Mammary epithelial cell (primary cell): ENCODE measurements around the gene LSR.

ENCODE experiments used
- EZH2 ChIP-seq: IDR thresholded peaks from 2 replicates; pipeline ENCODE4 v1.6.1; 2012; ENCODE audit warnings: low read length, inconsistent platforms, borderline replicate concordance
- TF ChIP-seq, protein P1 (sequence below), 2 donors: IDR thresholded peaks in 1 of 2; conservative IDR thresholded peaks in 1 of 2; 2 replicates each; pipeline ENCODE4 v1.5.1; 2011 to 2012; ENCODE audit warnings: inconsistent platforms in 2 of 2, low read length in 2 of 2, mild to moderate bottlenecking in 2 of 2, control low read depth in 1 of 2, low read depth in 1 of 2; ENCODE audit not compliant: insufficient read depth in 1 of 2; ENCODE audit errors: extremely low read depth in 1 of 2

DNA sequence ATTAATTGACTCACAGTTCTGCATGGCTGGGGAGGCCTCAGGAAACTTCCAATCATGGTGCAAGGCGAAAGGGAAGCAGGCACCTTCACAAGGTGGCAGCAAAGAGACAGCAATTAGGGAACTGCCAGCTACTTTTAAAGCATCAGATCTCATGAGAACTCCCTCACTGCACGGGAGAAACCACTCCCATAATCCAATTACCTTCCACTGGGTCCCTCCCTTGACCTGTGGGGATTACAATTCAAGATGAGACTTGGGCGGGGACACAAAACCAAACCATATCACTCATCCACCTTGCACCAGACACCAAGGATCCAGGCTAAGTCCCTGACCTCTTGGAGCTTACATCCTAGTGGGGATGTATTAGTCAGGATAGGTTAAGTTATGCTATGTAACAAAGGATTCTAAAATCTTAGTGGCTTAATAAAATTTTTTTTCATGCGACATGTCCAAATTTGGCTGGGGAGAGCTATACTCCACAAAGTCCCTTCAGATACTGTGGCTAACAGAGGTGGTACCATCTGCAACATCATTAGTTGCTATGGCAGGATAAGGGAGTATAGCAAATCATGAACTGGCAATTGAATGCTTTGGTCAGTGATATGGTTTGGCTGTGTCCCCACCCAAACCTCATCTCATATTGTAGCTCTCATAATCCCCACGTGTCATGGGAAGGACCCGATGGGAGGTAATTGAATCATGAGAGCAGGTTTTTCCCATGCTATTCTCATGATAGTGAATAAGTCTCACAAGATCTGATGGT, 12.0 kb upstream of the LSR start:
- TF ChIP-seq, protein P1, sequence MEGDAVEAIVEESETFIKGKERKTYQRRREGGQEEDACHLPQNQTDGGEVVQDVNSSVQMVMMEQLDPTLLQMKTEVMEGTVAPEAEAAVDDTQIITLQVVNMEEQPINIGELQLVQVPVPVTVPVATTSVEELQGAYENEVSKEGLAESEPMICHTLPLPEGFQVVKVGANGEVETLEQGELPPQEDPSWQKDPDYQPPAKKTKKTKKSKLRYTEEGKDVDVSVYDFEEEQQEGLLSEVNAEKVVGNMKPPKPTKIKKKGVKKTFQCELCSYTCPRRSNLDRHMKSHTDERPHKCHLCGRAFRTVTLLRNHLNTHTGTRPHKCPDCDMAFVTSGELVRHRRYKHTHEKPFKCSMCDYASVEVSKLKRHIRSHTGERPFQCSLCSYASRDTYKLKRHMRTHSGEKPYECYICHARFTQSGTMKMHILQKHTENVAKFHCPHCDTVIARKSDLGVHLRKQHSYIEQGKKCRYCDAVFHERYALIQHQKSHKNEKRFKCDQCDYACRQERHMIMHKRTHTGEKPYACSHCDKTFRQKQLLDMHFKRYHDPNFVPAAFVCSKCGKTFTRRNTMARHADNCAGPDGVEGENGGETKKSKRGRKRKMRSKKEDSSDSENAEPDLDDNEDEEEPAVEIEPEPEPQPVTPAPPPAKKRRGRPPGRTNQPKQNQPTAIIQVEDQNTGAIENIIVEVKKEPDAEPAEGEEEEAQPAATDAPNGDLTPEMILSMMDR (conservative IDR thresholded peaks at IDR 0.05 in 1 of 2, IDR thresholded peaks at IDR 0.05 in 1 of 2; ENCODE audit: extremely low read depth in 1 of 2, insufficient read depth in 1 of 2, low read depth in 1 of 2, low read length in 2 of 2) = peak in 1 of 2 donors; percentile 30
- no peak for TF ChIP-seq EZH2
